GM04504 (cell line): ENCODE results near the gene MAVS.
"Not testable (repeated sequence)": the region's sequence is repeated elsewhere in the genome, so short reads cannot be mapped to it uniquely, and the experiment has no call there.

ENCODE experiments used
- DNase-seq: peaks from one replicate; pipeline ENCODE4 v3.0.0-alpha.2; 2012; ENCODE audit warnings: low read depth

Gene MAVS

GRCh38 chr20:3854462-3854871, 7.8 kb downstream of the MAVS start:
- no peak for DNase-seq

- no peak for DNase-seq
Observed at GRCh38 chr20:3857405-3857804, 10.8 kb downstream of the MAVS start.

GRCh38 chr20:3858689-3859088, 12.1 kb downstream of the MAVS start:
- DNase-seq: no peak

- DNase-seq: no peak
Observed at GRCh38 chr20:3861191-3861590, 14.6 kb downstream of the MAVS start.

GRCh38 chr20:3862333-3862732, 15.7 kb downstream of the MAVS start:
- DNase-seq: no peak

GRCh38 chr20:3863317-3863716, 16.7 kb downstream of the MAVS start:
- no peak for DNase-seq

- DNase-seq: no peak
Observed at GRCh38 chr20:3864518-3864917, 17.9 kb downstream of the MAVS start.

- DNase-seq: no peak
Observed at GRCh38 chr20:3865152-3865886, 18.7 kb downstream of the MAVS start.

- no peak for DNase-seq
Observed at GRCh38 chr20:3865887-3866407, 19.3 kb downstream of the MAVS start.

GRCh38 chr20:3866464-3866863, 19.8 kb downstream of the MAVS start:
- DNase-seq: no peak

- DNase-seq: no peak
Observed at GRCh38 chr20:3867802-3868201, 21.2 kb downstream of the MAVS start.

GRCh38 chr20:3869839-3870634, 23.4 kb downstream of the MAVS start:
- no peak for DNase-seq

GRCh38 chr20:3871550-3872265, 25.1 kb downstream of the MAVS start:
- DNase-seq: no peak

GRCh38 chr20:3873507-3873906, 26.9 kb downstream of the MAVS start:
- DNase-seq: no peak

GRCh38 chr20:3874194-3874844, 27.7 kb downstream of the MAVS start:
- DNase-seq: no peak

GRCh38 chr20:3875378-3875974, 28.8 kb downstream of the MAVS start:
- DNase-seq: no peak

- no peak for DNase-seq
Observed at GRCh38 chr20:3876000-3876399, 29.4 kb downstream of the MAVS start.

- no peak for DNase-seq
Observed at GRCh38 chr20:3876676-3877075, 30.0 kb downstream of the MAVS start.

GRCh38 chr20:3878921-3879274, 32.3 kb downstream of the MAVS start:
- DNase-seq: not testable (repeated sequence)

- no peak for DNase-seq
Observed at GRCh38 chr20:3885715-3886114, 39.1 kb downstream of the MAVS start.

GRCh38 chr20:3887876-3888620, 41.4 kb downstream of the MAVS start:
- peak; percentile 32 for DNase-seq
